GM21381 (cell line): Measurements from ENCODE around the gene RPTOR.
"Not testable (repeated sequence)": the region's sequence is repeated elsewhere in the genome, so short reads cannot be mapped to it uniquely, and the experiment has no call there.

ENCODE experiments used
- ATAC-seq: cut with Tn5 transposase; IDR thresholded peaks from one replicate; pipeline ENCODE4 v1.9.1; 2021; ENCODE audit warnings: mild to moderate bottlenecking, moderate library complexity; ENCODE audit not compliant: unreplicated experiment

RPTOR gene

DNA sequence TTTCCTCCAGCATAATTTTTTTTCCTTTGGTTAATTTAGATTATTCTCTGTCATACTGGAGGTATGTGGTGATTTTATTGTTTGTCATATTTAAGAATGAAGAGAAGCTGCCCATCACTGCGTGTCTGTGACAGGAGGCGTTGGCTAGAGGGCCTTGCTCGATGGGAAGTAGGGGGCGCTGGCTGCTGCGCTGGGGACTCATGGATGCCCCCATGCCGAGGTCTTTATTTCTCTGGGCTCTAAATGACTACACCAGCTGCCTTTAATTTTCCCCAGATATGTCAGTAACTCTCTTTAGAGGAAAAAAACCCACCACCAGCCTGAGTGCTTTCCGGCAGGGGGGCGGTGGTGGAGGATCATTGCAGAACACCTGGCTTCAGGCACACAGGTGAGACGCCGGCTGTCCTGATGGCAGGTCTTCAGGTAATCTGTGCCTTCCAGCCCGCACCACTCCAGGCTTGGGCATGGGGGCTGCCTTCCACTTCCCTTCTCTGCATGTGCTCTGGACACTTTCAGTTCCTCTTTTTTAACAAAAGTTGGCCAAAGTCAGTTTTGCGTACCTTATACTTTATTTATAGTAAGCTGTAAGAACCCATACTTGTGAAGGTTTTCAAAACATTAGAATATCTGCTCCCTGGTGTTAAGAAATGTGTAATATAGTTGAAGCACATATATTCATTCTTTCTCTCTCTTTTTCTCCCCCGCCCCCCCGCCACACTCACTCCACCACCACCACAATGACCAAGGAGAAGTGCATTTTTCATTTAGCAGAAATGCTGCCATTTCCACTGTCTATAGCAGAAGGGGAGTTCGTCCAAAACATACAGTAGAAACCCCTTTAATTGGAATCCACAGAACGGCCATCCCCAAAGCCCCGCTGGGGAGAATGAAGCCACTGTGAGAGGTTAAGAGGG lies 192.7 kb downstream of the RPTOR start:
- ATAC-seq = peak; percentile 82

DNA sequence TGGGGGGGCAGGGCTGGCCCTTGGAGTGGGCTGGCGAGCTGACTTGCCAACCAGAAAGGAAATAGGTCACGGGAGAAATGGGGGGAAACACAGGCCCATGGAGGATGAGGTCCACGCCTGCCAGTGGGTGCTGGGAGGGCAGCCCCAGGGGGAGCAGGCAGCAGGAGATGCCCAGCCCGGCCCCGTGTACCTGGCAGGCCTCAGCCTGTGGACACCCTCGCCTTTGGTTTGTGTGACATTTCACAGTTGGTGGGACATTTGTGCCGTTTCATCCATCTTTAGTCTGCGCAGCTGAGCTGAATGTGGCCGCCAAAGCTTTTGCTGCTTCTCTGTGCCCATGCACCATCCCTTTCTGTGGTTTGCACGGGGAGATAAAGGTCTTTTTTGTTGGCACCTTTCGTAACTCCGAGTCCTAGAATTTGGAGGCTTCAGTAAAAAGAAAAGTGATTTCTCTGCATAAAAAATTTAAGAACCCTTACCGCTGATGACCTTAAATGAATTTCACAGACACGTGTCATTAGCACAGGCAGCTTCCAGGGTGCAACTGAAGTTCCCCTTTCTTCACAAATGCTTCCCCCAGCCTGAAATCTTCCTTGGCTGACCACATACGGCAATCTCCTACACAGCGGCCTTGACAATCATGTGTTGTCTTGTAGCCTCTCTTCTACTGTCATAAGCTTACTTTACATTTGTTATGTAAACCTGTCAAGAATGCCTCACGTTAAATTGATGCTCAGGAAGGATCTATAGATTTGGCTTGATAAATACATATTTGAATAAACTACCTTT lies 193.6 kb downstream of the RPTOR start:
- no peak for ATAC-seq

DNA sequence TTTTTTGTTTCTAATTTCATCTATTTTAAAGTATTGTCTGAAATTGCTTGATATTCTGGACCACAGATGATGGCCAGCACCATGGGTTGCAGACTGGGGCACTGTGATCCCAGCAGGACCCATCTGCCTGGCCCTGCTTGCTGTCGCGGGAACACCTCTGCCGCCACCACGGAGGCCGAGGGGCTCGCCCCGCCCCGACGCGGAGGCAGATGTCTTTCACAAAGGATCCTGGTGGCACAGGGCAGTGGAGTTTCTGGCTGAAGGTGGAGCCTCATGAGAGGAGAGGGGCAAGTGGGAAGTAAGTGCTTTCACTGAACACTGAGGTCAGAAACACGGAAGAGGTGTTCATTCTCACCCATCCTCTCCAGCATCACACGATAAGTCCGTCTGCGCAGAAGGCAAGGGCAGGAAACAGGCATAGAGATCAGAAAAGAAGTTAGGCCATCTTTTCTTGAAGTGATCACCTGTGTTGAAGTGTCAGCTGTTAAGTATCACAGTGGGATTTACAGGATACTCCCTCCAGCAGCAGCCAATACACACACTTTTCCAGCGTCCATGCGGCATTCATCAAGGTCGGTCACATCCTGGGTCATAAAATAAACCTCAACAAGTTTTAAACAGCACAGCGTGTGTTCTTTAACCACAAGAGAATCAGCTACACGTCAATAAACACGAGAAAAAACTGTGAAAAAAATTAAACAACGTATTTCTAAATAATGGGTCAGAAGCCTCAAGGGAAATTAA lies 194.5 kb downstream of the RPTOR start:
- no peak for ATAC-seq

DNA sequence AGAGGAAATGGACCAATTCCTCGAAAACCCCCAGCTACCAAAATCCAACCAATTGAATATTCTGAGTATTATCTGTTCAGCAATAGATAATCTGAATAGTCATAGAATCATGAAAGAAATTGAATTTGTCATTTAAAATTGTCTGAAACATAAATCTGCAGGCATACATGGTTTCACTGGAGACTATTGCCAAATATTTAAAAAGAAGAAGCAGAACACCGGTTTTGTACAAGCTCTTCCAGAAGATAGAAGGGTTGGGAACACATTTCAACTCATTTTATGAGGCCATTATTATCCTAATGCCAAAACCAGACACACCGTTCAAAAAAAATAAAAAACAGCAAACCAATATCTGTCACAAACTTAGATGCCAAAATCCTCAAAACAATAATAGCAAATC lies 195.5 kb downstream of the RPTOR start:
- no peak for ATAC-seq

DNA sequence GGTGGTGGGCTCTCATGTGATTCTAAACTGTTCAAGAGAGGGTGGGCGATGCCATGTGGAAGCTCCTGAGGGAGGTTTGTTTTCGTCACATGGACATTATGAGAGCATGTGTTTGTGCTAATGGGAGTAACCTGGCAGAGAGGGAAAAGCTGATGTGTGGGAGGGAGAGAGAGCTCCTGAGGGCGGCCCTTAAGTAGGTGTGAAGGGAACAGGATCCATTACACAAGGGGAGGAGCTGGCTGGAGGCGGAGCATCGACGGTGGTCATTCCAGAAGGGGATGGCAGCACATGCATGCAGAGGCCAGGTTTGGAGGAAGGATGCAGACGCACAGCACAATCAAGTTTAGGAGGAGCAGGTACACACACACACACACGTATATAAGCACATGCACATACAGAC lies 197.5 kb downstream of the RPTOR start:
- no peak for ATAC-seq

DNA sequence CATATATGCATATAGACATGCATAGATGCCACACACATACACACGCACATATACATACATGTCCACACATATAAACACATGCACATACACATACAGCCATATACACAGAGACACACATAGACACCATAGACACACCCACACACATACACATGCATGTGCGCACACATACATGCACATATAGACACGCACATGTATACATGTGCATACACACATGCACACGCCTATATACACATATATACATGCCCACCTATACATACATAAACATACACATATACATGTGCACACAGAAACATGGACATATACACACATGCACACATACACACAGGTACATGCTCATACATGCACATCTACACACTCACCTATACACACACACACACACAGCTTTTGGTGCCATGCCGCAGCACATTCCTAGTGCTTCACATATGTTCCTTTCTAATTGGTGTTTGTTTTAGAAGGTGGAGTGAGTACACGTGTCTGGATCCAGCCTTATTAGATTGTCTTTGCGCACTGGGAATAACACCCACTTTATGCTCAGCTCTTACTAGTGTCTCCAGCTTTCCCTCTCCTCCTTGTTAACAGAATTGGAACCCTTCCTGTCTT lies 198.0 kb downstream of the RPTOR start:
- ATAC-seq = no peak

DNA sequence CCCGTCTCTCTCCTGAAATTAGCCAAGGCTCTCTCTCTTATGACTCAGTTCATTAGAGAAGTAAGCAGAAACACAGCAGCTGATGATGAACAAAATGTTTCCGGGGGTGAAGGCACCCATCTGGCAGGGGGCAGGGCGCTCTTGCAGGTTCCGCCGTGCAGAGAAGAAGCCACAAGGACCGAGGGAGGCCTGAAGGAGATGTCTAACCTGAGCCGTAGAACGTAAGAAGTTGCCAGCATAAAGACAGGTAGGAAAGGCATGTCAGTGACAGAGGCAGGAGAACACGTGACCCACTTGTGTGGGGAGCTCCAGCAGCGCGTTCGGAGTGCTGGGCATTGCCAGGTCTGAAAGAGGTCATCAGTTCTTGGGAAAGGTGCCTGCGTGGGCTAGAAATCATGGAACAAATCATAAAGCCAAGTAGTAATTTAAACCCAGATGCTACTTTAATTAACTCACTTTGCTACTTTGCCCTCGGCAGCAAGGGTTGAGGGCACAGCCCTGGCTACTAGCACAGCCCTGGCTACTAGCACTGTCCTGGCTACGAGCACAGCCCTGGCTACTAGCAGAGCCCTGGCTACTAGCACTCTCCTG lies 198.6 kb downstream of the RPTOR start:
- no peak for ATAC-seq

DNA sequence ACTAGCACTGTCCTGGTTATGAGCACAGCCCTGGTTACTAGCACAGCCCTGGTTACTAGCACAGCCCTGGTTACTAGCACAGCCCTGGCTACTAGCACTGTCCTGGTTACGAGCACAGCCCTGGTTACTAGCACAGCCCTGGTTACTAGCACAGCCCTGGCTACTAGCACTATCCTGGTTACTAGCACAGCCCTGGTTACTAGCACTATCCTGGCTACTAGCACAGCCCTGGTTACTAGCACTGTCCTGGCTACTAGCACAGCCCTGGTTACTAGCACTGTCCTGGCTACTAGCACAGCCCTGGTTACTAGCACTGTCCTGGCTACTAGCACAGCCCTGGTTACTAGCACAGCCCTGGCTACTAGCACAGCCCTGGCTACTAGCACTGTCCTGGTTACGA lies 199.3 kb downstream of the RPTOR start:
- ATAC-seq = not testable (repeated sequence)

DNA sequence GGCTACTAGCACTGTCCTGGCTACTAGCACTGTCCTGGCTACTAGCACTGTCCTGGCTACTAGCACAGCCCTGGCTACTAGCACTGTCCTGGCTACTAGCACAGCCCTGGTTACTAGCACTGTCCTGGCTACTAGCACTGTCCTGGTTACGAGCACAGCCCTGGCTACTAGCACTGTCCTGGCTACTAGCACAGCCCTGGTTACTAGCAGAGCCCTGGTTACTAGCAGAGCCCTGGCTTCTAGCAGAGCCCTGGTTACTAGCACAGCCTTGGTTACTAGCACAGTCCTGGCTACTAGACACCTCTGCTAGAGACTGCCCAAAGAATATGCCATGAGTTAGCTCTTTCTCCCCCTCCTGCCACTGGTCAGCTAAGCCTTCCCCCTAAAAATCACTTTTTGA lies 200.1 kb downstream of the RPTOR start:
- not testable (repeated sequence) for ATAC-seq

DNA sequence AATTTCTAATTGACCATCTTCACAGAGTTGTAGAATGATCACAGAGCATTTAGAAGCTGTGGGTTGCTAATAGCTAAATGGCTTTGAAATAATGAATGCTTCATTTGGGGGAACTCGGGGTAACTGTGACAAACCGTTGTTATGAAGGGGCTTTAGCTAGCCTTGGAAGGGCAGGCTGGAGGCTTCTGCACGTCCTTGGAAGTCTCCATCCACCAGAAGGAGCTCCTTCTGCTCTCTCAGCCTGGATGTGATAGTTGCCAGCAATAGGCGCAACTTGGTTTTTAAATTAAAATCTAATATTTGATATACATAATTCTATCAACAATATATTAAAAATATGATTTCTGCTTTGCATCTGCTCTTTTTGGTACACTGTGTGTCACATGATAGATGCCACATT lies 200.5 kb downstream of the RPTOR start:
- no peak for ATAC-seq

DNA sequence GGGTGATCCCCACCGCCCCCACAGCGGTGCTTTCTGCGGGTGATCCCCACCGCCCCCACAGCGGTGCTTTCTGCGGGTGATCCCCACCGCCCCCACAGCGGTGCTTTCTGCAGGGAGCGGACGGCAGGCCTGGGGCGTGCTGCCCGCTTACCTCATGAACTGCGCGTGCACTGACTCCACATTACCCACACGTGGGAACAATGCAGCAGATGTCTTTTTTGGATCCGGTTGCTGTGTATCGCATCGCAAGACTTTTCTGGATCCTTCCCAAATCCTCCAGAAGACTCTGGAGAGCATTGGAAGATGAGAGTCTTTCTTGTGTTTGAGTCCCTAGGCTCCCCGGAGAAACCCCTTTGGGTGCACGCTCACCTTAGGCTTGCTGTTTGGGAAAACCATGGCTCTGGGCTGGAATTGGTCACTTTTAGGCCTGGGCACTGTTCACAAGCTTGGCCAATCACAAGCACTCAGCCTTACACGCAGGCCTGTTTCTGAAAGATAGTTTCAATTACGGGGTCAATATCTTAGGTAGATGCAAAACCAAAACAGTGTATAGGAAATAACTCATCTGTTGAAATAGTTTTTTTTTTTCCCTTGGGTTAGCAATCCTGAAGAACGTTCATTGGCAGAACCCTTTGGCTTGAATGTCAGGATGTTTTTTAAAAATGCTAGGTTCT lies 201.8 kb downstream of the RPTOR start:
- no peak for ATAC-seq

DNA sequence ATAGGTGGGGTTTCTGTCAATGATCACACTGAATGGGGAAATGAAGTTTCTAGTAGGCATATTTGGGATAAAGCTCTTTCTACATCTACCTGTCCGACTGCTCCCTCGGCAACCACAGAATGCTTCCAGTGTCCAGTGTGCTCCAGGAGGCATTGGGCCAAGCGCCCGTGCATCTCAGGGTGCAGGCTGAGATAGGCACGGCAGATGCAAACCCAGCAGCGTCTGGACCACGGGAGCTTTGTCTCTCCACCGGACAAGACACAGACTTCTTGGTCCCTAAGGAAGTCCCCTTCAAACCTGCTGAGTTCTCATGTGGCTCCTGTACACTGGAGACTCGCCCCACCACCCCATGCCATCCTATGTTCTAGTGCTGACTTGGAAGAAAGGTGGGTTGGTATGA lies 202.8 kb downstream of the RPTOR start:
- no peak for ATAC-seq

DNA sequence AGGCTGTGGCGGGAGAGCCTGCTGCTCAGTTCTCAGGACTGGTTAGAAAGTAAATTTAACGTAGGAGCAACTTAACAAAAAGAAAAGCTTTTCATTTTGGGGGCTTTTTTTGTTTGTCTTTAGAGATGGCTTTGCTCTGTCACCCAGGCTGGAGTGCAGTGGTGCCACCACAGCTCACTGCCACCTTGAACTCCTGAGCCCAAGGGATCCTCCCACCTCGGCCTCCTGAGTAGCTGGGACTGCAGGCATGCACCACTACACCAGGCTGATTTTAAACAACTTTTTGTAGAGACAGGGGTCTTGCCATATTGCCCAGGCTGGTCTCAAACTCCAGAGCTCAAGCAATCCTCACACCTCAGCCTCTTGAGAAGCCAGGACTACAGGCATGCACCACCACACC lies 205.0 kb downstream of the RPTOR start:
- ATAC-seq = no peak

DNA sequence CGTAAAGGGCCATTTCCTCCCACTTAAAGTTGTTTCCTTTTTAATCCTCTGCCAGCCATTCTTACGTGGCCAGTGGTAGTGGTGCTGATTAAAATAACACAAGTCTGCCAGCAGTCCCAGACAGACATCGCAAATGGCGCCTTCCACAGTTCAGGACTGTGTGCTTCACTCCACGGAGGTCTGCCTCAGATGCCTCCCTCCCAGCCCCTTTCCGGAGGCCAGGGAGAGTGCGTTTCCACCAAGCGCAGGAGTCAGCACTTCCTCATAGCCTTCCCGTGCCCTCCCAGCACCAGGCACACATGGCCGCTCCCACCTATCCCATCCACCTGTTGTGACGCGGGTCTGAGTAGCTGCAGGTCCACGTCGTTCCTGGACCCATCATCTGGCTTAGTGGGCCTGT lies 205.6 kb downstream of the RPTOR start:
- no peak for ATAC-seq

DNA sequence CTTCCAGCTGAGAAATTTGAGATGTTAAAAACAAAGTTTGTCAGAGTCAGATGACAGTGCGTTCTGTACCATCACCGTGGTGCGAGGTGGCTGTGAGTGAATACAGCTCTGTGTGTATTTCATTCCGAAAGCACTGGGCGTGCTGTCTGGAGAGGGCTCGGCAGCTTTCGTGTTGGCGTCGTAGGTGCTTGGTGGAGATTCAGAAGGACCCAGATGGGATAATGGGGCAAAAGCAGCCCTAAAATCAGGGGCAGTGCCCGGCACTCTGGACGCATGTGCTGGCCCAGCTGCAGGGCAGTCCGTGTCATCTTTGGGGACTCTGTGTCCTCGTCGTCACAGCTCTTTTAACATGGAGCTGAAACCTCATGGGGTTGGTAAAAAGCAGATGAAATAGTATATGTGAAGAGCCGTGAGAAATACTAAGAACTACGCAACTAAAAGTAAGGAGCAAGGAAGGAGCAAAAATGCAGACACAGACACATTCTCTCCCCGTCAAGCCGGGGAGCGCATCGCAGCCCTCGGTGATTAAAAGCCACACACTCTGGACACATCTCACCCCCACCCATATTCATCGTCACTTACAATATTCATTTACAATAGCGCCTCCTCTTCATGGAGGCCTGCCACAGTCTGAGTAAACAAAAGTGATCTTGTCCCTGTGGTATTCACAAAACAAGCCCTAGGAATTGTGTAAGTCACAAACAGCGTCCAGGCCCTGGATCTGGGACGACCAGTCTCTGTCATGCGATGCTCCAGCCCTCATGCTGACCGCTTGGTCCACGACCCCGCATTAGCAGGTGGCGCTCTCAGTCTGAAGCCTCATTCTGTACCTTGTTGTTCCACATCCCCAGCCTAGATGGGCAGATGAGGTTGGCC lies 206.7 kb downstream of the RPTOR start:
- ATAC-seq = no peak

DNA sequence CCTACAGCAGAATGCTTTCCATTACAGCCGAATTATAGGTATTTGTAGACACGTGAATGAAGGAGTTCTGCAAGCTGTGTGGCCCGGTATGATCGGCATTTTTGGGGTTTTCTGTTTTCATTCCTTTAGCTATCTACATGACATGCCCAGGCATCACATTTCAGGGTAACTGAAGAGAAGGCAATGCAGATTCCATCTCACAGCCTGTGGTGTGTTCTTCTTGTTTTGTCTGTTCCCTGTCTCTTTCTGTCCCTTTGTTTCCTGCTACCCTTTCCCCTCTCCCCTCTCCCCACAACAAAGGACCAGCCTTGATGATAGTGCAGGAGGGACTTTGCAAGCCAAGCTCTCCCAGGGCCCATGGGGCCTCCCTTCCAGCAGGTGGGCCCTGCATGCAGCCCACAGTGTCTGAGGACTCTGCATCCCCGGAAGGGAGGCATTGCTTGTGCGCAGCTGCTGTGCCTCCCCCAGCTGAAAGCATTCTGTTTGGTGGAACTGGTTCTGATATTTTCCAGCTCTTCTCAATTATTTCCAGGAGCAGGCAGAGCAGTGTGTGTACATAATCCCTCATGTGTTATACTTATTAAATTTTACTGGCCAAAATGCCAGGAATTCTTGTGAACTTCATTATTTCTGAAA lies 207.4 kb downstream of the RPTOR start:
- no peak for ATAC-seq

DNA sequence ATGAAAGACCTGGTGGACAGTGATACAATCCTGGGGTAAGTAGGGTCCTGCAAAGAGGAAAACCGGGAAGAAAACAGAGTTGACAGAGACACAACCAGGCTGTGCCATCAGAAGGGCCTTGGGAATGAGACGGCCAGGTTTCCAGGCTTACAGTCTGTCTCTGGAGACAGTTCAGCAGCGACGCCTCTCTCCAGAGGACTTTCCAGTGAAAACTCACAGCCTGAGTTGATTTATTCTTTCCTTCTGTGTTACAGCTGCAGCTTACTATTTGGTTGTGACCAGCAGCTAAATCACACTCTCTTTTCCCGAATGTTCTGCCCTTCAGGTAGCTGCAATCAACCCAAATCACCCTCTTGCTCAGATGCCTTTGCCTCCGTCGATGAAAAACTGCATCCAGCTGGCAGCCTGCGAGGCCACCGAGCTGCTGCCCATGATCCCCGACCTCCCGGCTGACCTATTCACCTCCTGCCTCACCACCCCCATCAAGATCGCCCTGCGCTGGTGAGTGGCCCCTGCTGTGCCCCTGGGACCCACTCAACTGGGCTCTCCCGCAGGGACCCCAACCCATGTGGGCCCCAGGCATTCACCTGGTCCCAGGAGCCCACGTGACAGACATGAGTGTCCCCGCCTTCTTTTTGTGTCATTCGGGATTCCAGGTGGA lies 209.2 kb downstream of the RPTOR start:
- ATAC-seq = no peak

DNA sequence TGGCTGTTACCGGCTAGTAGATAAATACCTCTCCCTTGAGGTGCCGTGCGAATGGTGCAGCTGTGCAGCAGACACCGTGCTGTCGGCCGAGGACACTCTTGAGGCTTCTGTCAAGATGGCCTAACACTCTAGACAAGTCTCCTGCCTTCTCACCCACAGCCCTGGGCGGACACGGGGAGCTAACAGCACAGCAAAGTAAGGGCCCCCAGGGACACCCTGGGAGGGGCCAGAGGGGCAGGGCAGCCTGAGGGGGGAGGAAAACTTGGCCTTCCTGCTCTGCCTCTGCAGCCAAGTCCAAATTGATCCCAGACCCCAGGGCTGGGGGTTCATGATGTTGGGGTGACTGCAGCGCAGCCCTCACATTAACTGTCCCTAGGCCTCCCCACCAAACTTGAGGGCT lies 210.2 kb downstream of the RPTOR start:
- no peak for ATAC-seq
